ENCODE results near the gene IGSF9B.

Gene IGSF9B

DNA sequence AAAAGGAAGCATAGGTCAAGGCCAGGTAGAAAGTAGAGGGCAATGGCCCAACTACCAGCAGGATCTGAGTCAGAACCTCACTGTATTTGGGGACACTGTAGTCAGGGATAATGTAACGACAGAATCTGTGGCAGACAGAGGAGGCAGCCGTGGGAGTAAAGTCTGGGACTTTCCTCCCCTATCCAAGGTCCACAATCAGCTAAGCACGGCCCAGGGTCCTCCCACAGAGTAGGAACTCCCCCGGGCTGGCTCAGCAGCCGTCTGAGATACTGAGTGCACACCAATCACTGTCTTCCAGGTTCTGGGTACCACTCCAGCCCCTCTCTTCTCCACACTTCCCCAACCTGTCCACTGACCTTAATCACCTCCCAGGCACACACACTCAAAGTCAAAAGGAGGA is 3.2 kb downstream of the IGSF9B start:
- TF ChIP-seq ZFX (IDR thresholded peaks at IDR 0.05) = no peak
- TF ChIP-seq, protein P1, sequence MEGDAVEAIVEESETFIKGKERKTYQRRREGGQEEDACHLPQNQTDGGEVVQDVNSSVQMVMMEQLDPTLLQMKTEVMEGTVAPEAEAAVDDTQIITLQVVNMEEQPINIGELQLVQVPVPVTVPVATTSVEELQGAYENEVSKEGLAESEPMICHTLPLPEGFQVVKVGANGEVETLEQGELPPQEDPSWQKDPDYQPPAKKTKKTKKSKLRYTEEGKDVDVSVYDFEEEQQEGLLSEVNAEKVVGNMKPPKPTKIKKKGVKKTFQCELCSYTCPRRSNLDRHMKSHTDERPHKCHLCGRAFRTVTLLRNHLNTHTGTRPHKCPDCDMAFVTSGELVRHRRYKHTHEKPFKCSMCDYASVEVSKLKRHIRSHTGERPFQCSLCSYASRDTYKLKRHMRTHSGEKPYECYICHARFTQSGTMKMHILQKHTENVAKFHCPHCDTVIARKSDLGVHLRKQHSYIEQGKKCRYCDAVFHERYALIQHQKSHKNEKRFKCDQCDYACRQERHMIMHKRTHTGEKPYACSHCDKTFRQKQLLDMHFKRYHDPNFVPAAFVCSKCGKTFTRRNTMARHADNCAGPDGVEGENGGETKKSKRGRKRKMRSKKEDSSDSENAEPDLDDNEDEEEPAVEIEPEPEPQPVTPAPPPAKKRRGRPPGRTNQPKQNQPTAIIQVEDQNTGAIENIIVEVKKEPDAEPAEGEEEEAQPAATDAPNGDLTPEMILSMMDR (conservative IDR thresholded peaks at IDR 0.05) = no peak
- no peak overlapping the region for H3K27ac ChIP-seq

- TF ChIP-seq, protein P1 (conservative IDR thresholded peaks at IDR 0.05) = no peak
- TF ChIP-seq ZFX (IDR thresholded peaks at IDR 0.05) = no peak
- no peak overlapping the region for H3K27ac ChIP-seq
These were observed 4.3 kb downstream of the IGSF9B start for GRCh38 chr11:133952199-133953190.

DNA sequence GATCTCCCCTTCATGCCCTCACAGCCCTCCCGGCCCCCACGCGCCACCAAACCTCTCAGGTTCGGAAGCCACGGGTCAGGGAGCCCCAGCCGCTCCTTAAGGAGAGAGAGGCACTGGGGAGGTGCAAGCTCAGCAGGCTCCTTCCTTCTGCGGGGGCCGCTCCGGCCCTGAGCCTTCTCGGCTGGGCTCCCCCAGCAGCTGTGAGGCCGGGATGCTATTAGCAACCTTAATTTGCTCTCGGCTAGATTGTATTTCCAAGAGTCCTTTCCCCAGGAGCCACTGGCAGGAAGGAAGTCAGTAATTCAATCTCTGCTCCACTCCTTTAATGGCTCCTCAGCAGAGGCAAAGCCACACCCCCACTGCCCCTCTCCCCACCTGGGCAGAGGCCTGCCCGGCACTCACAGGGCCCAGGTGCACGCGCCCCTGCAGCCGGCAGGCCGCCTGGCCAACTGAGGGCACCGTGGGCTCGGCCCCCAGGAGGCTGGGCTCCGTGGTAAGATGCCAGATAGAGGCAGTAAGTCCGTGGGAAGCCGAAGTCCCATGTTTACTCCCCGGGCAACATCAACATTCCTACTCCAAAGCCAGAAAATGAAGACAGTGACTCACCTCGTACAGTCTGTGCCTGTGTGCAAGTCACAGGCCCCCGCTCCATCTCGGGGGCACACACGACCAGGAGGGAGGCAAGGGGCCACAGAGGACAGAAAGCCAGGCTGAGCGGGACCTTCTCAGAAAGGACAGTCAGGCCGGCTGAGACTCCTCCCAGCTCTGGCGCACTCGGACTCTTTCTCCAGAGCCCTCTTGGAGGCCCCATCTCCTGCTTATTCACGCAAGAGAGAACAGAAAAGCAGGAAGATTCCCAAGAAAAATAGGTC is 5.2 kb downstream of the IGSF9B start:
- TF ChIP-seq ZFX (IDR thresholded peaks at IDR 0.05) = no peak
- TF ChIP-seq, protein P1 (conservative IDR thresholded peaks at IDR 0.05) = no peak
- H3K27ac ChIP-seq = no peak overlapping the region

DNA sequence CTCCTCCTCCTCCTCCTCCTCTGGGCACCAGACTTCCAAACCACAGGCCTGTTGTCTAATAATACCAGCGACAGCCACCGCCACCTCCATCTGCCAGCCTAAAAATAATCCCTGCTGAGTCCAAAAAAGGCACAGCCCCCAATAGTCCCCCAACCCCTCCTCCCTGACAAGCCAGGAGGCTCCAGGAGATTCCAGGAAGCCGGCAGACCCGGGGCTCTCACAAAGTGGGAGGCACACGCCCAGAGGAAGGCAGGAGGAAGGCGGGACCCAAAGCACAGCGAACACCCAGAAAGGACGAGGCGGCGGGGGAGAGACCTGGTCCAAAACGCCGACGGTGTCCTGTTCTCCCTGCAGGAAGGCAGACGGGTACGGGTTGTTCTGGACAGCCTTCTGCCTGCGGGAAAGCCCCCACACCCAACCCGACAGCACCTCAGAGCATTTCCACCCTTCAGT is 5.9 kb downstream of the IGSF9B start:
- TF ChIP-seq, protein P1 (conservative IDR thresholded peaks at IDR 0.05) = no peak
- no peak for TF ChIP-seq ZFX (IDR thresholded peaks at IDR 0.05)
- no peak overlapping the region for H3K27ac ChIP-seq

- H3K27ac ChIP-seq = no peak overlapping the region
These were observed 6.3 kb downstream of the IGSF9B start for GRCh38 chr11:133950421-133950820.

DNA sequence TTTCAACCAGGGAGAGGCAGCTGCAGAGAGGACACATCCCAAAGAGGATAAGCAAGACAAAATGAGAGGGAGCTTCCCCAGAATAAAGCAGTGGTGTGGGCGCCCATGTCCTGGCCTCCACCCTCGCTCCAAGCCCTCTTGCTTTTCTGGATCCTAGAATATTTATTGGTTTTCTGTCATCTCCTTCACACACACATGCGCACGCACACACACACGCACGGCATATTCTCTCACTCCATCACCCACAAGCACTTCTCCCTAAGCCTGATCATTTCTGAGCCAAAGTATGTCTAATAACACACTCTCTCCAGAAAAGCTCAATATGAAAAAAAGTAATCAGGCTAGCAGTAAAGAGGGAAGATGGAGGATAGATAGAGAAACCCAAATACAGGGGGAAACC is 7.6 kb downstream of the IGSF9B start:
- no peak overlapping the region for H3K27ac ChIP-seq
- TF ChIP-seq, protein P1 (conservative IDR thresholded peaks at IDR 0.05) = no peak
- no peak for TF ChIP-seq ZFX (IDR thresholded peaks at IDR 0.05)

More at GRCh38 chr11:133950421-133950820, 6.3 kb downstream of the IGSF9B start:
- TF ChIP-seq, protein P1 (conservative IDR thresholded peaks at IDR 0.05) = no peak
- no peak for TF ChIP-seq ZFX (IDR thresholded peaks at IDR 0.05)

Data from C4-2B (cell line).